ENCODE measurements around the gene CHAF1B. TPM values are rescaled to one million over a fixed set of nuclear protein-coding genes. Genes with fewer than 3 reads are reported as not detected.
"Not testable (repeated sequence)": the region's sequence is repeated elsewhere in the genome, so short reads cannot be mapped to it uniquely, and the experiment has no call there.

CHAF1B gene
- total RNA-seq, 2 experiments from 2014 or later = 33.2 to 36.3 TPM

DNA sequence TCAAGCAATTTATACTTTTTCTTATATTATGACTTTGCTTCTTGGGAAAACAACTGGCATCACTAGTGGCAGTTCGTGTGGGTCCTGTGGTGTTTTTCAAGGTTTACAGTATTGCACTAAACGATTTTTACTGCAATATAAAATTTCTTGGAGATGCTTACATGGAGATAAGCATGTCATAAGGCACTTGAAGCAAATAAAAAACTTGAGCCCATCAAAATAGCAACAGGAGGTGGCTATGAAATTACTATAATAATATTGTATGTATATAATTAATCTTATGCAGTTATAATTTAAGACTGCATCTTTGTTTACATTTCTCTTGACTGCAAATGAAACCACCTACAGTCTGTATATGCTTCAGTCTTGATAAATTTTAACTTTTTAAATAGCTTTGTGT lies 29.3 kb upstream of the CHAF1B start:
- Mint-ChIP-seq H3K27ac (no peak overlapping the region), H3K27me3 (no peaks in the 10 kb centered on the region), H3K36me3 (ENCODE audit: low read depth) (peaks cover 37% of the 10 kb centered on the region), H3K4me1 (peaks cover 5% of the 10 kb centered on the region), H3K4me3 (no peak overlapping the region), H3K9me3 (ENCODE audit: low read depth) (no peaks in the 10 kb centered on the region)
- ChIA-PET CTCF (interaction anchor here (0.5 to 1.1 kb wide), 2 partner anchors 30 to 63 kb away, joined by 3 to 4 read pairs; no protein-coding TSS in a partner anchor), POLR2A (no interaction called here)
- intact Hi-C loops (cut with DNase I, micrococcal nuclease) = no loop called here
- ATAC-seq (no peak), DNase-seq (no peak)

DNA sequence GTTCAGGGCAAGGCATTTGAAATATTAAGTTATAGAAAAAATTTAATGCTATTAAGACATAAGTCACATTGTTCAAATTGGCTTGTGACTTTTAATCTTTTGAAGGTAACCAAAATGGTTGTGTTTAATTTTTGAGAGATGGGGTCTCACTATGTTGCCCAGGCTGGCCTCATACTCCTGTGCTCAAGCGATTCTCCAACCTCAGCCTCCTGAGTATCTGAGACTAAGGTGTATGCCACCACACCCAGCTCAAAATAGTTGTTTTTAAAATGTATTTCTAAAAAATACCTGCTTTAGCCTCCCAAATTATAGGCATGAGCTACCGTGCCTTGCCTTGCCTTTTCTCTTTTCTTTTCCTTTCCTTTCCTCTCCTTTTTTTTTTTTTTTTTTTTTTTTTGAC lies 26.0 kb upstream of the CHAF1B start:
- Mint-ChIP-seq H3K36me3 (ENCODE audit: low read depth) (peaks cover 42% of the 10 kb centered on the region), H3K27ac (no peak overlapping the region), H3K4me3 (no peak overlapping the region), H3K9me3 (ENCODE audit: low read depth) (no peaks in the 10 kb centered on the region), H3K4me1 (peaks cover 3% of the 10 kb centered on the region), H3K27me3 (no peaks in the 10 kb centered on the region)
- intact Hi-C loops (cut with DNase I, micrococcal nuclease) = no loop called here
- CTCF ChIA-PET = interaction anchor here (0.7 kb wide), 1 partner anchor 426 kb away, joined by 3 read pairs; no protein-coding TSS in a partner anchor
- POLR2A ChIA-PET = no interaction called here
- ATAC-seq (no peak), DNase-seq (no peak)

GRCh38 chr21:36369064-36369685 lies 16.0 kb upstream of the CHAF1B start:
- ATAC-seq (peak; percentile 58), DNase-seq (no peak)
- Mint-ChIP-seq H3K36me3 (ENCODE audit: low read depth) (peaks cover 49% of the 10 kb centered on the region), H3K9me3 (ENCODE audit: low read depth) (no peaks in the 10 kb centered on the region), H3K27ac (peak overlapping the region; percentile 65), H3K4me3 (no peak overlapping the region), H3K4me1 (peaks cover 3% of the 10 kb centered on the region), H3K27me3 (no peaks in the 10 kb centered on the region)
- CTCF ChIA-PET = interaction anchor here (0.5 to 1.4 kb wide), 4 partner anchors 7 to 257 kb away, joined by 3 to 4 read pairs (median 3); no protein-coding TSS in a partner anchor
- POLR2A ChIA-PET = interaction anchor here (0.6 kb wide), 1 partner anchor 28 kb away, joined by 4 read pairs; no protein-coding TSS in a partner anchor
- intact Hi-C loops (cut with DNase I, micrococcal nuclease) = no loop called here

- no peak overlapping the region for H3K4me3 Mint-ChIP-seq
- CTCF ChIA-PET = interaction anchor here (0.5 to 1.1 kb wide), 3 partner anchors 7 to 234 kb away, joined by 3 to 4 read pairs (median 3); no protein-coding TSS in a partner anchor
- no peak for ATAC-seq
- H3K4me1 Mint-ChIP-seq = no peaks in the 10 kb centered on the region
- POLR2A ChIA-PET = no interaction called here
- no peak overlapping the region for H3K27ac Mint-ChIP-seq
- no peaks in the 10 kb centered on the region for H3K9me3 Mint-ChIP-seq (ENCODE audit: low read depth)
- H3K27me3 Mint-ChIP-seq = no peaks in the 10 kb centered on the region
- H3K36me3 Mint-ChIP-seq (ENCODE audit: low read depth) = peaks cover 24% of the 10 kb centered on the region
- no peak for DNase-seq
- intact Hi-C loops (cut with DNase I, micrococcal nuclease) = no loop called here
Observed at GRCh38 chr21:36375994-36376393, 9.2 kb upstream of the CHAF1B start.

DNA sequence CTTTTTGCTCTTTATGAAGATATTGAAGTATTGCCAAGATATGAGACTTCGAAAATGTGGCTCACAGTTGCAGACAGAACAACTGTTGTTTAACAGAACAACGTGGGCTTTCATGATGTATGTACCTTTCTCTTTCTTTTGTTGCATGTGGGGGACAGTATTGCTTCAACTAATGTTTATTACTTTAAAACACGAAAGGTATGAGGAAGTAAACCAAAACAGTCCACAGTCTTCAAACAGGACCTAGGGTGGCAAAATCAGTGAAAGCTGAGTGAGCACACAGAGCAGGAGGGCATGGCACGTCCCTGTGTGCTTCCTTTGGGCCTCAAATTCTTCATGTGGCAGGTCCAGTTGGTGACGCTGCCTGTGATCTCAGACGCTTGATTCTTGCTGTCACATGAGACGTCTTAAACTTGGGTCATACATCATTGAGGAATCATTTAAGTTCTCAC lies 7.8 kb upstream of the CHAF1B start:
- DNase-seq (no peak), ATAC-seq (no peak)
- H3K4me1 Mint-ChIP-seq = peaks cover 3% of the 10 kb centered on the region
- peaks cover 16% of the 10 kb centered on the region for H3K36me3 Mint-ChIP-seq (ENCODE audit: low read depth)
- H3K9me3 Mint-ChIP-seq (ENCODE audit: low read depth) = no peaks in the 10 kb centered on the region
- no peak overlapping the region for H3K27ac Mint-ChIP-seq
- intact Hi-C loops (cut with DNase I, micrococcal nuclease) = no loop called here
- CTCF ChIA-PET = interaction anchor here (0.7 to 1.2 kb wide), 3 partner anchors 9 to 58 kb away, joined by 3 read pairs; no protein-coding TSS in a partner anchor
- no peak overlapping the region for H3K4me3 Mint-ChIP-seq
- POLR2A ChIA-PET = no interaction called here
- H3K27me3 Mint-ChIP-seq = no peaks in the 10 kb centered on the region

DNA sequence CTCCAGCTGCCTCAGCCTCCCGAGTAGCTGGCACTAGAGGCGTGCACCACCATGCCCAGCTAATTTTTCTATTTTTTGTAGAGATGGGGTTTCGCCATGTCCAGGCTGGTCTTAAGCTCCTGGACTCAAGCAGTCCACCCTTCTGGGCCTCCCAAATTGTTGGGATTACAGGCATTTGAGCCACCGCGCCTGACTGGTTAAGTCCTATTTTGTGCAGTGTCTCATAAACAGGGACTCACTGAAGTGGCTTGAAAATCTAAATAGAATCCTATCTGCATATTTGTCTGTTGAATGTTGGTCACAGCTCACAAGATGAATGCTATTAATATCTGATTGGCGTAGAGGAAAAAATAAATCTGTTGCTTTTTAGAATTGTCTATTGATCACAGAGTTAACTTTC lies 5.9 kb upstream of the CHAF1B start:
- Mint-ChIP-seq H3K4me1 (peaks cover 3% of the 10 kb centered on the region), H3K27me3 (no peaks in the 10 kb centered on the region), H3K4me3 (no peak overlapping the region), H3K36me3 (ENCODE audit: low read depth) (peaks cover 9% of the 10 kb centered on the region), H3K9me3 (ENCODE audit: low read depth) (no peaks in the 10 kb centered on the region), H3K27ac (no peak overlapping the region)
- no peak for DNase-seq
- intact Hi-C loops (cut with DNase I, micrococcal nuclease) = no loop called here
- ChIA-PET CTCF (no interaction called here), POLR2A (no interaction called here)
- no peak for ATAC-seq

DNA sequence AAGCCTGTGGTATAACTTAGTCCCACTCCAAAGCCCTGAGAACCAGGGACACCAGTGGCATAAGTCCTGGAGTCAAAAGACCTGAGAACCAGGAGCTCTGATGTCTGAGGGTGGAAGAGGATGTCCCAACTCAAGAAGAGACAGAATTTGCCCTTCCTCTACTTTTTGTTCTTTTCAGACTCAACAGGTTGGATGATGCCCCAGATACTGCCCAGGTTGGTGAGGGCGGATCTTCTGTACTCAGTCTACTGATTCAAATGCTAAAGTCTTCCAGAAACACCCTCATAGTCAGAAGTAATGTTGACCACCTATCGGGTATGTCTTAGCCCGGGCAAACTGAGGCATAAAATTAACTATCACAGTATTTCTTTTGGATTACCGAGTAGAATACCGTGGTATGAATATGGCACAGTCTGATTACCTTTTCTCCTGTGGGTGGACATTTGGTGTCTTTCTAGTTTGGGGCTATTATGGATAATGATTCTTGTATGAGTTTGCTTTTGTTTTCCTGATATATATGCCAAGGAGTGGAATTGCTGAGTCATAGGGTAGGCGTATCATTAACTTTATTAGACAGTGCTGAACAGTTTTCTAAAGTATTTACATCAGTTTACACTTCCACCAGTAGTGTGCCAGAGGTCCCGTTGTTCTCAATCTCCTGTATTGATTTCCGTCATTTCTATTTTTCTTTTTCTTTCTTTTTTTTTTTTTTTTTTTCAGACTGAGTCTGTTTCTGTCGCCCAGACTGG lies 3.2 kb upstream of the CHAF1B start:
- H3K27me3 Mint-ChIP-seq = no peaks in the 10 kb centered on the region
- H3K27ac Mint-ChIP-seq = peak overlapping the region; percentile 72
- intact Hi-C loops (cut with DNase I, micrococcal nuclease) = no loop called here
- H3K9me3 Mint-ChIP-seq (ENCODE audit: low read depth) = no peaks in the 10 kb centered on the region
- ATAC-seq (no peak), DNase-seq (no peak)
- ChIA-PET CTCF (interaction anchor here (0.7 to 1.0 kb wide), 2 partner anchors 51 to 243 kb away, joined by 3 read pairs; no protein-coding TSS in a partner anchor), POLR2A (no interaction called here)
- H3K36me3 Mint-ChIP-seq (ENCODE audit: low read depth) = peaks cover 17% of the 10 kb centered on the region
- H3K4me1 Mint-ChIP-seq = peaks cover 13% of the 10 kb centered on the region
- H3K4me3 Mint-ChIP-seq = no peak overlapping the region

- H3K27ac Mint-ChIP-seq; H3K9me3 Mint-ChIP-seq (ENCODE audit: low read depth); POLR2A ChIA-PET; CTCF ChIA-PET; ATAC-seq; intact Hi-C loops (cut with DNase I, micrococcal nuclease); DNase-seq; H3K27me3 Mint-ChIP-seq; H3K4me3 Mint-ChIP-seq: not testable (repeated sequence)
- Mint-ChIP-seq H3K4me1 (peaks cover 17% of the 10 kb centered on the region), H3K36me3 (ENCODE audit: low read depth) (peaks cover 19% of the 10 kb centered on the region)
Observed at GRCh38 chr21:36382722-36383121, 2.5 kb upstream of the CHAF1B start.

DNA sequence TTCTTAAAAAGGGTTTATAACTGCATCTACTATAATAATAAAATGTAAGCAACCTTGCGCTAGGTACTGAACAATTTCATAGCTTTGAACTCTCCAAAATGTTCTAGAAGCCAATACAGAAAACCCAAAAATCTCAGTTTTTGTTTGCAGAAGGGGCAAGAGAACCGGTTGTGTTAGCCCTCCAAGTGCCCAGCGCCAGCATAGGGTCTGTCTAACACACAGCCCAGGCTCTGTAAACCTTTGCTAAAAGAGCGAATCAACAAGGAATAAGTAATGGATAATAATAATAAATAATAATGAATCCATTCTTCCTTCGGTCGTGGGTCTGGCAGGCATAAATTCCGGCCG lies 333 bp upstream of the CHAF1B start:
- ChIA-PET CTCF (interaction anchor here (0.7 to 1.1 kb wide), 5 partner anchors 10 to 243 kb away, joined by 3 to 4 read pairs (median 3); no protein-coding TSS in a partner anchor), POLR2A (interaction anchor here (1.1 kb wide), 1 partner anchor 9 kb away, joined by 3 read pairs; no protein-coding TSS in a partner anchor)
- Mint-ChIP-seq H3K9me3 (ENCODE audit: low read depth) (no peaks in the 10 kb centered on the region), H3K27ac (no peak overlapping the region), H3K36me3 (ENCODE audit: low read depth) (peaks cover 35% of the 10 kb centered on the region), H3K27me3 (no peaks in the 10 kb centered on the region), H3K4me3 (peak overlapping the region; percentile 15), H3K4me1 (peaks cover 17% of the 10 kb centered on the region)
- ATAC-seq (peak; percentile 12), DNase-seq (no peak)
- intact Hi-C loops (cut with DNase I, micrococcal nuclease) = loop anchor here (1.0 to 5.0 kb wide), 7 partner anchors 45 to 882 kb away; partner anchors contain the start of genes DOP1B (in 2 of the 2), MORC3 (in 1 of the 2), SETD4 (in 1 of the 2) and VPS26C (in 1 of the 2)

DNA sequence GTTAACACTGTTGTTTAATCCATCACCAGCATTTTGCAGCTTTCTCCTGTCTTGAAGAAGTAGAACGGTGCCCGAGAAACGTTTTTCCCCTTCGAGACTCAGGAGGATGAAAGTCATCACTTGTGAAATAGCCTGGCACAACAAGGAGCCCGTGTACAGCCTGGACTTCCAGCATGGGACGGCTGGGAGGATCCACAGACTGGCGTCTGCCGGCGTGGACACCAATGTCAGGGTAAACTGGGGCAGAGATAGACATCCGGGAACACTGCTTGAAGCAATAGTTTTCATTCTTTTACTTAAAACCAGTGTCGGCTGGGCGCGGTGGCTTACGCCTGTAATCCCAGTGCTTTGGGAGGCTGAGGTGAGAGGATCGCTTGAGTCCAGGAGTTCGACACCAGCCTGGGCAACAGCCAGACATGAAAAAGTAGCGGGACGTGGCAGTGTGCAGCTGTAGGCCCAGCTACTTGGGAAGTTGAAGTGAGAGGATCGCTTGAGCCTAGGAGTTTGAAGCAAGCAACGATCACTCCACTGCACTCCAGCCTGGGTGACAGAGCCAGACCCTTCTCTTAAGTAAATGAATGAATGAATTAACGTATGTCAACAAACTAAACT lies 945 bp downstream of the CHAF1B start:
- intact Hi-C loops (cut with DNase I, micrococcal nuclease) = loop anchor here in 1 of 2 experiments (5.0 kb wide), 1 partner anchor 244 kb away; no protein-coding TSS in a partner anchor
- Mint-ChIP-seq H3K4me1 (peaks cover 17% of the 10 kb centered on the region), H3K4me3 (peak overlapping the region; percentile 81), H3K27ac (peak overlapping the region; percentile 83), H3K27me3 (no peaks in the 10 kb centered on the region), H3K9me3 (ENCODE audit: low read depth) (no peaks in the 10 kb centered on the region), H3K36me3 (ENCODE audit: low read depth) (peaks cover 37% of the 10 kb centered on the region)
- no peak for ATAC-seq
- ChIA-PET CTCF (interaction anchor here (1.1 kb wide), 1 partner anchor 30 kb away, joined by 3 read pairs; no protein-coding TSS in a partner anchor), POLR2A (interaction anchor here (0.7 kb wide), 1 partner anchor 231 kb away, joined by 3 read pairs; no protein-coding TSS in a partner anchor)
- no peak for DNase-seq

DNA sequence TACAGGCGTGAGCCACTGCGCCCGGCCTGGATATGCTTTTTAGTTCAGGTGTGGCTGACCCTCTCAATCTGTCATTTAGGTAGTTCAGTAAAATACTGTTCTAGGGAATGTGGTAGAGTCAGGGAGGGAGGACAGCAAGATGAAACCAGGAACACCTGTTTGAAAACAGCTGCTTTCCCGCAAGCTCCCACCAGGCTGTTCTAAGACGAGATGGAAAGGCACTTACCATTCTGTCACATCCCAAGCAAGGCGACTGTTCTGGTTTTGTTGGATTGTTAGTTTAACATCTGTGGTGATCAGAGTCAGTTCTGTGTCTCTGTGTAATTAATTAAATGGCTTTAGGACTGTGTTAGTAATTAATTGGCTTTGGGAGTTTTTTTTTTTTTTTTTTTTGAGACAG lies 2.9 kb downstream of the CHAF1B start:
- peaks cover 52% of the 10 kb centered on the region for H3K36me3 Mint-ChIP-seq (ENCODE audit: low read depth)
- H3K4me3 Mint-ChIP-seq = no peak overlapping the region
- H3K27ac Mint-ChIP-seq = no peak overlapping the region
- ATAC-seq = no peak
- H3K27me3 Mint-ChIP-seq = no peaks in the 10 kb centered on the region
- peaks cover 14% of the 10 kb centered on the region for H3K4me1 Mint-ChIP-seq
- intact Hi-C loops (cut with DNase I, micrococcal nuclease) = loop anchor here in 1 of 2 experiments (5.0 kb wide), 1 partner anchor 246 kb away; no protein-coding TSS in a partner anchor
- H3K9me3 Mint-ChIP-seq (ENCODE audit: low read depth) = no peaks in the 10 kb centered on the region
- DNase-seq = no peak
- ChIA-PET POLR2A (interaction anchor here (0.7 kb wide), 1 partner anchor 153 kb away, joined by 3 read pairs; no protein-coding TSS in a partner anchor), CTCF (interaction anchor here (1.0 kb wide), 1 partner anchor 16 kb away, joined by 6 read pairs; no protein-coding TSS in a partner anchor)
